Left ventricle myocardium inferior (tissue), 1 donor: ENCODE data around the gene NRF1. TPM values are rescaled to one million over a fixed set of nuclear protein-coding genes. Genes with fewer than 3 reads are reported as not detected.

Source experiments
- DNase-seq: peaks from one replicate; pipeline ENCODE4 v3.0.0-alpha.2; 2020
- H3K27ac ChIP-seq: fragments of 200-600 bp; replicated peaks from 2 replicates; pipeline ENCODE4 v1.8.0; 2021
- H3K27me3 ChIP-seq: fragments of 200-600 bp; 2 replicates; pipeline ENCODE4 v1.8.0; 2021; ENCODE audit warnings: low read depth
- H3K36me3 ChIP-seq: fragments of 200-600 bp; 2 replicates; pipeline ENCODE4 v1.8.0; 2021
- H3K4me1 ChIP-seq: fragments of 200-600 bp; 2 replicates; pipeline ENCODE4 v1.8.0; 2021
- H3K4me3 ChIP-seq: fragments of 200-600 bp; 2 replicates; pipeline ENCODE4 v1.8.0; 2021; ENCODE audit warnings: mild to moderate bottlenecking, moderate library complexity
- H3K9me3 ChIP-seq: fragments of 200-600 bp; replicated peaks from 2 replicates; pipeline ENCODE4 v1.8.0; 2021
- intact Hi-C: fragments of 100-400 bp; cut with micrococcal nuclease; formaldehyde crosslinking; loops from one replicate; pipeline ENCODE4 v1.11.0; 2022
- total RNA-seq: library from RNA; stranded (reverse); fragmentation: NEBNext Ultra II Directional; extraction: Animal tissue kit (Norgen Biotek cat#: 25700); gene quantifications from one replicate; pipeline ENCODE4 v1.2.1, GENCODE V29; 2021
- TF ChIP-seq, protein P1 (sequence below): fragments of 200-600 bp; IDR thresholded peaks from 2 replicates; pipeline ENCODE4 v1.8.0; 2021; ENCODE audit warnings: antibody characterized with exemption, mild to moderate bottlenecking, borderline replicate concordance
- donor health status: DM: no; HTN: yes; CAD: no; lungs with severe emphysema.

NRF1 gene
- total RNA-seq, 1 donor from 2014 or later, result 9.6 TPM

DNA sequence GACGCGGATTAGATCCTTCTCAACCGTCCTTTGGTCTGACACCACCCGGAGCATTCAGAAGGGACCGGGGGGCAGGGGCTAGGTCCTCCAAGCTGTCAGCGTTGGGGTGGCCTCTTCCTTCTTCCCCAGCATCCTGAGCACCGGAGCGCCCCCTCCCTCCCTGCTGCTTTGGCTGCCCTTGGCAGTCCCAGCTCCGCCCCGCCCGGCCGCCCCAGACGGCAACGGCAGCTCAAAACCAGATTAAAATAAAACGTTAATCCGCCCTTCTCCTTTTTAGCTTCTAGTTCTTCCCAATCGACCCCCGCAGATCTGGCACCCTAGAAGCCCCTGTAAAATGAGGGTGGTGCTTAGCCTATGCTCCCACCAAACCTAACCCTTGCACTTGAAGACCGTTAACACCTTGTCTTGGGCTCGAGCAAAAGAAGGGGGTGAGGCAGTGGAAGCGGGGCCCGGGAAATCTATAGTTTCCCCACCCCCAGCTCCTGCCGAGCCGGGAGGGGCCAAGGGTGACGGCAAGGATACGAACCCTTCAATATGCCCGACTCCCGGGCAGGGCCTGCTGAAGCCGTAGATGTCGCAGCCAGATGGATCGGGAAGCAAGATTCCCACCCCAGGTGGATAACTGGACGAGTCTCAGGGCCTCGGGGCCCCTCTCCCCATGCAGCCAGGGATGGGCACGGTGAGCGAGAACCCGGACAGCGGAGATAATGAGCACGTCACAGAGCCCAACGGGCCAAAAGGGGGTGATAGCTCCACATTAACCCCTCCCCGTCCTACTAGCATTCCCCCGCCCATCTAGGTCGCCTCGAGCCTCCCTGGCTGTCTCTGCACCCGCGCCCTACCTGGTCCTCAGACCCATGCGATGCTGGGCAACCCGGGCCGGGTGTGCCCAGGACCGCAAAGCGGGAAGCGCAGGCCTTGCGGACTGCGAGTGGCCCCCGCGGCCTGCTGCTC, 169.7 kb downstream of the NRF1 start:
- peak overlapping the region; percentile 62 for H3K4me3 ChIP-seq
- peaks cover 100% of the 10 kb centered on the region for H3K27me3 ChIP-seq
- no peaks in the 10 kb centered on the region for H3K9me3 ChIP-seq
- H3K27ac ChIP-seq, result no peak overlapping the region
- DNase-seq, result no peak
- intact Hi-C loops, result no loop called here
- H3K36me3 ChIP-seq, result no peaks in the 10 kb centered on the region
- TF ChIP-seq, protein P1, sequence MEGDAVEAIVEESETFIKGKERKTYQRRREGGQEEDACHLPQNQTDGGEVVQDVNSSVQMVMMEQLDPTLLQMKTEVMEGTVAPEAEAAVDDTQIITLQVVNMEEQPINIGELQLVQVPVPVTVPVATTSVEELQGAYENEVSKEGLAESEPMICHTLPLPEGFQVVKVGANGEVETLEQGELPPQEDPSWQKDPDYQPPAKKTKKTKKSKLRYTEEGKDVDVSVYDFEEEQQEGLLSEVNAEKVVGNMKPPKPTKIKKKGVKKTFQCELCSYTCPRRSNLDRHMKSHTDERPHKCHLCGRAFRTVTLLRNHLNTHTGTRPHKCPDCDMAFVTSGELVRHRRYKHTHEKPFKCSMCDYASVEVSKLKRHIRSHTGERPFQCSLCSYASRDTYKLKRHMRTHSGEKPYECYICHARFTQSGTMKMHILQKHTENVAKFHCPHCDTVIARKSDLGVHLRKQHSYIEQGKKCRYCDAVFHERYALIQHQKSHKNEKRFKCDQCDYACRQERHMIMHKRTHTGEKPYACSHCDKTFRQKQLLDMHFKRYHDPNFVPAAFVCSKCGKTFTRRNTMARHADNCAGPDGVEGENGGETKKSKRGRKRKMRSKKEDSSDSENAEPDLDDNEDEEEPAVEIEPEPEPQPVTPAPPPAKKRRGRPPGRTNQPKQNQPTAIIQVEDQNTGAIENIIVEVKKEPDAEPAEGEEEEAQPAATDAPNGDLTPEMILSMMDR, result no peak
- peaks cover 75% of the 10 kb centered on the region for H3K4me1 ChIP-seq

DNA sequence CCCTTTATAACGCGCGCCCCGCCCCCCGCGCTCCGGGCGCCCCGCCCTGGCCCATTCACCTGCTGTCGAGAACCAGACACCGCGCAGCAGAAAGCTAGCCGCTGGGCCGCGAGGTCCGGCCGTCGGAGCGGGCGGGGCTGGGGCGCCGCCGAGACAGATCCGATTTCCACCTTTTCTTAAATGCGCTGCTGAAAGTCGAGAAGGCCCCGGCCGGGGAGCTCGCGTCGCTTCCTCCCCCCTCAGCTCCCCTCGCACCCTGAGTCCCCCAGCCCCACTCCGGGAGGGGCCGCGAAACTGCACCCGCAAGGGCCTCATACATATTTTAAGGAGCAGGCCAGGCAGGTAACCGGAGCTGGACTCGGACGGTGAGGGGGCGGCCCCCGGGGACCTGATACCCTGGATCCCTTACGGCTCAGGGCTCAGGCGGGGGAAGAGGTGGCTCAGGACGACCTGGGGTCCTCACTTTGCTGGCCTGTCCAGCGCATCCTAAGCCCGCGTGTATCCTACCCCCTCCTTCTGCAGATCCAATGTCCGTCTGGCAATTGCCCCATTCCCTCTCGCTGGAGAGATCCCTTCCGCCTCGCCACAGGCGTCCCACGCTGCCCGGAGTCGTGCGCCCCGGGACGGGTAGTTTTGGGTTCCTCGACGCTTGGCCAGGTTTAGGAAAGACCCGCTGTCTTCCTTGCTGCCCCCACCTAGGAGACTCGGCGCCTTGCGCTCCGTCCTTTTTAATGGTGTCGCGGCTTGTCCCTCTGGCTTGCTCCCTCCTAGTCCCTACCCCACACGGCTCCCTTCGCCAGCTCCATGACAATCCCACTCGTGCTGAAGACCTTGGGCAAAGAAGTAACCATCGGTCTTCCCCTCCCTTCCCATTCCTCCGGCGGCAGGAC, 170.7 kb downstream of the NRF1 start:
- Histone ChIP-seq H3K9me3 (no peaks in the 10 kb centered on the region), H3K4me3 (peak overlapping the region; percentile 62), H3K27ac (no peak overlapping the region), H3K27me3 (peaks cover 100% of the 10 kb centered on the region), H3K36me3 (no peaks in the 10 kb centered on the region), H3K4me1 (peaks cover 75% of the 10 kb centered on the region)
- no peak for DNase-seq
- intact Hi-C loops, result no loop called here
- TF ChIP-seq, protein P1, result no peak

DNA sequence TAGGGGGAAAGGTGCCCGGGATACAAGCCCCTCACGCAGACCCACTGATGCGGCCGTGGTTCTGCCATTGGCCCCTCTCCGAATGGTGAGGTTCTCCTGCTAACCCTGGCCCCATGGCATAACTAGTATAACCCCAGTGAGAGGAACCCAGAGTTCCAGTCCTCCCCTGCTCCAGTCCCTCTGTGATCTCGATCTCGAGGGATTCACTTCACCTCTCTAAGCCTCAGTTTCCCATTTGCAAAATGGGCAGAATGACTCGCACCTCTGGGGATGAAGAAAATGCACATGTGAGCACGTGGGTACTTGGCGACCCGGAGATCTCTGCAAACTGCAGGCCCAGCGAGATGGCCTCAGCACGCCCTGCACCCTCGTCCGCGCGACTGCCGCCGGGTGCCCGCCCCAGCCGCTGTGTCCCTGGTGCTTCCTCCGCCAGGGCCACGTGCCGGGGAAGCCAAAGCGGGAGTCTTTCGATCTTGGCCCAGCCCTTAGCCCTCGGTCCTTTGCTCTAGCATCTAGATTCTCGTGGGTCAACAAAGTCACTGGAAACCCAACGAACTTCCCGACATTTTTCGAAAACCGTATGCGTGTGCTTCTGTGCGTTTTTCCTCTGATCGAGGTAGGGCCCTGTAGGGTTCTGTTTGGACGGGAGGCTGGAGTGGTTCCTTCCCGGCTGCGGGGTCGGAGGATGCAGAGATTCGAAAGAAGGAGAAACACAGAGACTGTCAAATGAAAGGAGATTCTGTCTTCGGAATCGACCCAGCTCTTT, 171.5 kb downstream of the NRF1 start:
- H3K36me3 ChIP-seq, result no peaks in the 10 kb centered on the region
- peak overlapping the region; percentile 6 for H3K4me3 ChIP-seq
- intact Hi-C loops, result no loop called here
- TF ChIP-seq, protein P1, result no peak
- H3K9me3 ChIP-seq, result no peaks in the 10 kb centered on the region
- DNase-seq, result no peak
- peaks cover 100% of the 10 kb centered on the region for H3K27me3 ChIP-seq
- peaks cover 75% of the 10 kb centered on the region for H3K4me1 ChIP-seq
- H3K27ac ChIP-seq, result no peak overlapping the region

DNA sequence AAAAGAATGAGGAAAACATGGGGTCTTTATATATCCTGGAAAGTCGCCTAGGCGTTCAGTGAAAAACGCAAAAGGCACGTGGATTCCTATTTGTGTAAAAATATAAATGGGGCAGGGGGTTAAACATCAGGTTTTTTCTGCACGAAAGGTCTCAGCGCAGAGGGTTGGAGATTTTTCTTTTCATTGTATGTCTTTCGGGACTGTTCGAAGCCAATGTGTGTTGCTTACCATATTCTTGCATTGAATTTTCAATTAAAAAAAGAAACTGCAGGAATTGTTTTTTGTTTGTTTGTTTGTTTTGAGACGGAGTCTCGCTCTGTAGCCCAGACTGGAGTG, 172.0 kb downstream of the NRF1 start:
- intact Hi-C loops, result no loop called here
- Histone ChIP-seq H3K4me1 (peaks cover 72% of the 10 kb centered on the region), H3K4me3 (peak overlapping the region; percentile 6), H3K9me3 (no peaks in the 10 kb centered on the region), H3K36me3 (no peaks in the 10 kb centered on the region), H3K27me3 (peaks cover 100% of the 10 kb centered on the region), H3K27ac (no peak overlapping the region)
- TF ChIP-seq, protein P1, result no peak
- no peak for DNase-seq

DNA sequence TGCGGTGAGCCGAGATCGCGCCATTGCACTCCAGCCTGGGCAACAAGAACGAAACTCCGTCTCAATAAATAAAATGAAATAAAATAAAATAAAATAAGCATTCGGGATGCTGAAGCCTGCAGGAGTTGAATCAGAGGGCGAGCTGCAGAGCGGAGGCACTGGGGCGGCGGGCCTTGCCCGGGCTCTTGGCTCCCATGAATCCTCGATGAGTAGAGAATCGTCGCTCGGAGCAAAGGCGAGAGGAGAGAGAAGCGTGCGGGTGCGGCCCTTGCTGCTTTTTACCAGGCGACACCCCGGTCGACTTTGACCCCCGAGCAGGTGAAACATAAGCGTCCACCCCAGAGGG, 172.9 kb downstream of the NRF1 start:
- intact Hi-C loops, result no loop called here
- peaks cover 100% of the 10 kb centered on the region for H3K27me3 ChIP-seq
- DNase-seq, result no peak
- no peaks in the 10 kb centered on the region for H3K9me3 ChIP-seq
- TF ChIP-seq, protein P1, result no peak
- no peaks in the 10 kb centered on the region for H3K36me3 ChIP-seq
- H3K4me1 ChIP-seq, result peaks cover 63% of the 10 kb centered on the region
- peak overlapping the region; percentile 36 for H3K4me3 ChIP-seq
- no peak overlapping the region for H3K27ac ChIP-seq
